ENCODE measurements around the gene HOMER3.
A peak's percentile ranks its signal among the peaks of the same experiment; 100 is the strongest.
"Not testable (repeated sequence)": the region's sequence is repeated elsewhere in the genome, so short reads cannot be mapped to it uniquely, and the experiment has no call there.

HOMER3 gene

DNA sequence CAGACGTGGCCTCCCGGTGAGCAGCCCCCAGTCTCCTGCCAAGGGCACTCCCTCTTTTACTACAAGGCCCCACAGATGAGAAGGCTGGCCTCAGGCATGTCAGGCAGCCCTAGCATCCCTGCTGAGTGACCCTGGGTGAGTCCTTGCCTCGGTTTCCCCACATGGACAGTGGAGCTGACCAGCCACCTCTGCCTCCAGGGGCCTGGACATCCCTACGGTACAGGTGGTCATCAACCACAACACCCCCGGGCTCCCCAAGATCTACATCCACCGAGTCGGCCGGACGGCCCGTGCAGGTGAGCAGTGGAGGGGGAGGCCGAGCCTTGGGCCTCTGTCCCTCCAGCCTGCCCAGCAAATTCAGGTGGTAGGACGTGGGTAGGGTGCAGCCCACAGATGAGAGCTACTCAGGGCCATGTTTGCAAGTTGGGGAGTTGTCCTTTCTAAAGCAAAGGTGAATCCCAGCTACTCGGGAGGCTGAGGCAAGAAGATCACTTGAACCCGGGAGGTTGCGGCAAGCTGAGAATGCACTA is 16.3 kb downstream of the HOMER3 start:
- DNase-seq (ENCODE audit: low read depth, low spot score), result no peak

DNA sequence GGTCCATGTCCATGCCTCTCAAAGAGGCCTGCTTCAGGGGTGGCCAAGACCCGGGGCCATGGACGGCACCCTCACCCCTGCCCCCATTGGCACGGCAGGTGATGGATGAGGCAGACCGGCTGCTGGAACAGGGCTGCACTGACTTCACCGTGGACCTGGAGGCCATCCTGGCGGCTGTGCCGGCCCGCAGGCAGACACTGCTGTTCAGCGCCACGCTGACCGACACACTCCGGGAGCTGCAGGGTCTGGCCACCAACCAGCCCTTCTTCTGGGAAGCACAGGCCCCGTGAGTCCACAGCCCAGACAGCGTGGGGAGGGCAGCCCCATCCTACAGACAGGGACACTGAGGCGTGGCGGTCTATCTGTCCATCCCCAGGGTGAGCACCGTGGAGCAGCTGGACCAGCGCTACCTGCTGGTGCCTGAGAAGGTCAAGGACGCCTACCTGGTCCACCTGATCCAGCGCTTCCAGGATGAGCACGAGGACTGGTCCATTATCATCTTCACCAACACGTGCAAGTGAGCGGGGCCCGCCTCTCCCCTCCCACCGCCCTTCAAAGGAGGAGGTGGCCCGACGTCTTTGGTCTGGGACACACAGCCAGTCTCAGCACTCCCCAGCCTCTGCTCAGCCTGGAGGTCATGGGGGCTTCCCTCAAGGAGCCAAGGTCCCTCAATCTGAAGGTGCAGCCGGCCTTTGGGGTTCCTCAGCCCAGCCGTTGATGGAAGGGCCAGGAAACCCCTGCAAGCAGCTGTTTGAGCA is 18.6 kb downstream of the HOMER3 start:
- no peak for DNase-seq (ENCODE audit: low read depth, low spot score)

DNA sequence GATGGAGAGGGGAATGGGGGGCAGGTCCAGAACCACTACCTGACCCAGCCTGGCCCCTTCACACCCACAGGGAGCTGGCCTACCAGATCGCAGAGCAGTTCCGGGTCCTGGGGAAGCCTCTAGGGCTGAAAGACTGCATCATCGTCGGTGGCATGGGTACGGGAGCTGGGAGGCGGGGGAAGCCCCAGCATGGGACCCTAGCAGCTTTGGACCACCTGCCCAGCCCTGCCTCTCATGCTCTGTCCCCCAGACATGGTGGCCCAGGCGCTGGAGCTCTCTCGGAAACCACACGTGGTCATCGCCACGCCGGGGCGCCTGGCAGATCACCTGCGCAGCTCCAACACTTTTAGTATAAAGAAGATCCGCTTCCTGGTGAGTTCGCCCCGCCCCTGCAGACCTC is 19.4 kb downstream of the HOMER3 start:
- no peak for DNase-seq (ENCODE audit: low read depth, low spot score)

DNA sequence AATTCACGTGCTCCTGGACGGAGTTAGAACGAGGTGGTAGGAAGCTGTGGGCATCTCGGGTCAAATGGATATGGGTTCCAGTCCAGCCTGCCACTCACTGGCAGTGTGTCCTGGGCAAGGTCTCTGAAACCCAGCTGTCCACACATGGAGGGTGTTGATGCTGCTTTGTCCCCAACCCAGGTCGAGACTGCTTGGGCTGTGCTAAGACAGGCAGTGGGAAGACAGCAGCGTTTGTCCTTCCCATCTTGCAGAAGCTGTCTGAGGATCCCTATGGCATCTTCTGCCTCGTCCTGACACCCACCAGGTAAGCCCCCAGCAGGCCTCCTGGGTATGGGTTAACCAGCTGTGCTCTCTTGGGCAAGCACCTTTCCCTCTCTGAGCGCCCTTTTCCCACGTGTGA is 20.6 kb downstream of the HOMER3 start:
- DNase-seq (ENCODE audit: low read depth, low spot score), result no peak

DNA sequence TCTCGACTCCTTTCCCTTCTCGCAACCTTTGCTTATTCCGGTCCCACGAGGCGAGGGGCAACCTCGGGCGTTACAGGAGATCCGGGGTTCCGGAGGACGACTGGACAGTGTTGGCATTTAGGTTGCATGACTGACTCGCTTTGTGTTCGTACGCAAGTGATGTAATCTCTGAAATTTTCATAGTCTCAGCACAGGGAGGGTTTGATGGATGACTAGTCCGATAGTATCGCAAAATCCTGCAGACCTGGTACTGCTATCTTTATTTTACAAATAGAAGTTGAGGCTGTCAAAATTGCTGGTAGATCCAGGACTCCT is 21.2 kb downstream of the HOMER3 start:
- no peak for DNase-seq (ENCODE audit: low read depth, low spot score)

DNA sequence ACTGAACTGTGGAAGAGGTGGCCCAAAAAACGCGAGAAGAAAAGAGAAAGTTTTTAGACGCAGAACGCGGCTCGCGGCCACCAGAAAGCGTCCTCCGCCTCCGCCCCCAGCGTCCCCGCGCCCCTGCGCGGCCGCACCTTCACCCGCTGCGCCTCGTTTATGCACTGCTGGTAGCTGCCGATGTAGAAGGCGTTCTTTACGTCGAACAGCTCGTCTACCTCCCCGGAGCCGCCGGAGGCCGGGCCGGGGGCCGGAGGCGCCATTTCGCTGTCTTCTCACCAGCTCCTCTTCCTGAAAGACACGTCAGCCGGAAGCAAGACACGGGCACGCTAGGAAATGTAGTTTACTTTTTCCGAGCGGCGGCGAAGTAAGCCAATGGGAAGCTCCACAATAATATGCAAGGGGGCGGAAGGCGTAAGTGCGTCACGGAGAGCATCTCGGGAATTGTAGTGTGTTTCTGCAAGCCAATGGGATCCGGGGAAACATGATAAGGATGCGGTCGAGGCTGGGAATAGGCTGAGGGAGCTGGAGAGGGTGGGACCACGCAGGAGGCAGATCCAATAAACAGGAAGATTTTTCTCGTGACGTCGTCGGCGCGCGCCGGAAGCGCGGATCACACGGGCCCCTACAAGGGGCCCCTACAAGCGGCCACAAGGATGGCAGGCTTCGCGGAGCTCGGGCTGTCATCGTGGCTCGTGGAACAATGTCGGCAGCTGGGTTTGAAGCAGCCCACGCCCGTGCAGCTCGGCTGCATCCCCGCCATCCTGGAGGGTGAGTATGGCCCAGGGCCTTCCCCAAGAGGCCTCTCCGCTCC is 21.7 kb downstream of the HOMER3 start, which contains the start of the genes COPE and DDX49:
COPE (minus strand) TSS at position 302 of the 814 bp plus-strand sequence; CDS start at position 263, 39 bp downstream.
DDX49 (plus strand) TSS at position 630 of the 814 bp plus-strand sequence; CDS start at position 657, 27 bp downstream.
- DNase-seq (ENCODE audit: low read depth, low spot score), result peak; percentile 100

DNA sequence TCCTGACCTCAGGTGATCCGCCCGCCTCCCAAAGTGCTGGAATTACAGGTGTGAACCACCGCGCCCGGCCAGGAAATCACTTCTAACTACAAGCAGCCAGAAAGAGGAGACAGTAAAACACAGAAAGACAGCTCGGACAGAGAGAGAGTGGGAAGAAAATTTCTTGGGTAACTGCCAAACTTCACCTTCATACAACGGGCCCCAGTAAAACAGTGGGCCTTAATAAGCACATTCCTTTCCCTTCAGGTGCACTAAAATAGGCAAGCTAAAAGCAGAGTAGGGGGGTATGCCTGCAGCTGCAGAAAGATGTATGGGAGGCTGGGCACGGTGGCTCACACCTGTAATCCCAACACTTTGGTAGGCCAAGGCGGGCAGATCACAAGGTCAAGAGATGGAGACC is 23.4 kb downstream of the HOMER3 start:
- DNase-seq (ENCODE audit: low read depth, low spot score), result not testable (repeated sequence)

DNA sequence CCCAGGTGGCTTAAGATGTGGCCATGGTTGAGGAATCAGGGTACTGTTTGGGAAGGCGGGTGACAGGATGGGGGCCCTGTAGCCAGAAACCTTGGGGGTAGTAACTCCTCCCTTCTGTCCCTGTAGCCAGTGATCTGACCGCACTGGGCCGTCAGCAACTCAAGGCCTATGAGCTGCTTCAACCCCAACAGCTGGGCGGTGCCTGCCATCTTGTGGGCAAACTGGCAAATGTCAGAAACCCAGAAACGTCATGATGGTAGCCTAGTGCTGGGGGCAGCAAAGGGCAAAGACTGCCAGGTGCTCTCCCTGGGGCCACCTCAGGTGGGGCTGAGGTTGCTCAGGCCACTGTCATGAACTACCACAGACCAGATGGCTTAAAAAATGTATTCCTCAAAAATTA is 25.4 kb downstream of the HOMER3 start:
- DNase-seq (ENCODE audit: low read depth, low spot score), result peak; percentile 45

DNA sequence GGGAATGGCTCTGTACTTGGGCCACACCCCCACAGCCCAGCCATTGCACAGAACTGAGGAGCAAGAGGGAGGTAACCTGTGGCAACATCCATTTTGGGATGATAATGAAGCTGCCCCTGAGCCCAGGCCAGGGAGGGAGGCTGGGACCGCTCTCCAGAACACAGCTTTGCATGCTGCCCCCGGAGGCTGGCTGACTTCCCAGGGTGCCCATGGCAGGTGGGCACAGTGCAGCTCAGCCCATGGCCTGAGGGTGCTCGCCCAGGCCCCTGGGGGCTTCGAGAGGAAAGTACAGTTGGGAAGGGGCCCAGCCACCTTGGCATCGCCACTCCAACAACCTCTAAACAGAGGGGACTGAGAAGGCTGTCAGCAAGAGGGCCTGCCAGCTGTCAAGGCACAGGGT is 27.6 kb downstream of the HOMER3 start:
- DNase-seq (ENCODE audit: low read depth, low spot score), result no peak

DNA sequence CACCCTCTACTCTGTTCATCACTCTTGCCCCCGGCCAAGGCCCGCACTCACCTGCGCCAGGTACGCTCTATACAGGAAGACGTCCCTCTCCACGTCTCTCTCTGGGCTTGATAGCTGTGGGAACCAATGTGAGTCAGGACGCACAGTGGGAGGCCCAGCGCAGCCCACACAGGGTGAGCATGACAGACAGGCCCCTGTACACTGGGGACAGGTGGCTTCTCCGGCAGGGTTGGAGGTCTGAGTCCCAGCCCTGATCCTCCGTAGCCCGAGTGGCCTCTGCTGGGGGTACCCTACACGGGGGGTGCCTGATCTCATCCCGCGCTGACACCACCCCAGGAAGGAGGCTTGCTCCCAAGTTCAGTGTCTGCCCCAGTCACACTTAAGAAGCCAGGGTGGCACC is 28.1 kb downstream of the HOMER3 start:
- no peak for DNase-seq (ENCODE audit: low read depth, low spot score)

DNA sequence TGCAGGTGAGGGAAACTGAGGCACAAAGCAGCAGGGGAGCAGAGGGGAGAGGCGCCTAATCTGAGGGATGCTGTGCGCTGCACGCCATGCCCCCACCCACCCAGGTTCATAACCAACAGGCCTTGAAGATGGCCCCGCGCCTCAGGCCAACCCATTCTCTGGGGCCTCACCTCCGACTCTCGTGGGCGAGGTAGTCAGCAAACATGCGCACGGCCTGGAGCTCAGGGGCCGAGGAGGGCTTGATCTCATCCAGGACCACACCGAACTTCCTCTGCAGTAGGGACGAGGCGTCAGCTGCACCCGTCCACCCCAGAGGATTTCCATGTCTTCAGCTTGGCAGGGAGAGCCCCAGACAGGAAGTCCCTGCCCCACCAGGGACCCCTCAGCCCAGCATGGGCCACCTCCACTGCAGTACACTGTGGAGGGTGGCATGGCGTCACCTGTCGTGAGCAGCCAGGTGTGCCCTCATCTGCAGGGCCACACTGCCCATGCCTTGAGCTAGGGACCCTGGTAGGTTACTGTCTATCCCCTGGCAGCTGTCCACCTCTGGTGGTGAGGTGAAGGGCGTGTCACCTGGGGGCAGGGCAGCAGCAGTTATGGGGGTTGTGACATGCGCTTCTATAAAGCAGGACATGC is 30.1 kb downstream of the HOMER3 start:
- no peak for DNase-seq (ENCODE audit: low read depth, low spot score)

DNA sequence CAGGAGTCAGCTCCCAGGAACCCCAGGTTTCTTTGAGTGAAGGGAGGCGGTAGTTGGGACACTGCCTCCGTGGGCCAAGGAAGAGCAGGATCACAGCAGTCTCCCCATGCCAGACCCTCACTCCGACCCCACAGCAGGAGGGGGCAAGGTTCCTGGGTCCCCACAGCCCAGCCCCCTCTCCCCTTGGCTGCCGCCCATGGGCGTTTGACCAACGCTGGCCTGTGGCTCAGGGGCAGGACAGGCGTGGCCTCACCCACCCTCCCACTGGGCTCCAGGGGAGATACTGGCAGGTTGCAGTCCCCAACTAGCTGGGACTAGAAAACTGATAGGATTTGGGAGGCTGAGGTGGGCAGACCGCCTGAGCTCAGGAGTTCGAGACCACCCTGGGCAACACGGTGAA is 31.0 kb downstream of the HOMER3 start:
- DNase-seq (ENCODE audit: low read depth, low spot score), result no peak

DNA sequence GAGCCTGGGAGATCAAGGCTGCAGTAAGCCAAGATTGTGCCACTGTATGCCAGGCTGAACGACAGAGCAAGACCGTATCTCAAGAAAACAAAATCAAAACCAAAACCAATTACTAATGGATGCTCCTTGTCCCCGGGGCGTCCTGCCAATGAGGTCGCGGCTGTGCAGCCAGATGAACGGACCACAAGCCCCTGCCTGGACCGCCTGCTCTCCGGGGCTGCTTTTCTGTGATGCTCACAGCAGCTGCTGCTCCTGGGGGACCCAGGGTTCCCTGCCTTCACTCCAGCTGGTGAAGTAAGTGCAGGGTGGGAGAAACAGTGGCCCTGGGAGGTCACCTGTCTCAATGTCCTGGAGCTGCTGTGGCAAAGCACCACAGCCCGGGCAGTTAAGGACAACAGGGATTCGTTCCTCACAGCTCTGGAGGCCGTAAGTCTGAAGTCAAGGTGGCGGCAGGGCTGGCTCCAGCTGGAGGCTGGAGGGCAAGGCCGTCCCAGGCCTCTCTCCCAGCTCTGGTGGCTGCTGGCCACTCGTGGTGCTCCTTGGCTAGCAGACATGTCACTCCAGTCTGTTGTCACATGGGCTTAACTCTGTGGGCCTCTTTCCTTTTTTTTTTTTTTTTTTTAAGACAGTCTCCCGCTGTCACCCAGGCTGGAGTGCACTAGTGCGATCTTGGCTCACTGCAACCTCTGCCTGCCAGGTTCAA is 31.9 kb downstream of the HOMER3 start:
- DNase-seq (ENCODE audit: low read depth, low spot score), result no peak

DNA sequence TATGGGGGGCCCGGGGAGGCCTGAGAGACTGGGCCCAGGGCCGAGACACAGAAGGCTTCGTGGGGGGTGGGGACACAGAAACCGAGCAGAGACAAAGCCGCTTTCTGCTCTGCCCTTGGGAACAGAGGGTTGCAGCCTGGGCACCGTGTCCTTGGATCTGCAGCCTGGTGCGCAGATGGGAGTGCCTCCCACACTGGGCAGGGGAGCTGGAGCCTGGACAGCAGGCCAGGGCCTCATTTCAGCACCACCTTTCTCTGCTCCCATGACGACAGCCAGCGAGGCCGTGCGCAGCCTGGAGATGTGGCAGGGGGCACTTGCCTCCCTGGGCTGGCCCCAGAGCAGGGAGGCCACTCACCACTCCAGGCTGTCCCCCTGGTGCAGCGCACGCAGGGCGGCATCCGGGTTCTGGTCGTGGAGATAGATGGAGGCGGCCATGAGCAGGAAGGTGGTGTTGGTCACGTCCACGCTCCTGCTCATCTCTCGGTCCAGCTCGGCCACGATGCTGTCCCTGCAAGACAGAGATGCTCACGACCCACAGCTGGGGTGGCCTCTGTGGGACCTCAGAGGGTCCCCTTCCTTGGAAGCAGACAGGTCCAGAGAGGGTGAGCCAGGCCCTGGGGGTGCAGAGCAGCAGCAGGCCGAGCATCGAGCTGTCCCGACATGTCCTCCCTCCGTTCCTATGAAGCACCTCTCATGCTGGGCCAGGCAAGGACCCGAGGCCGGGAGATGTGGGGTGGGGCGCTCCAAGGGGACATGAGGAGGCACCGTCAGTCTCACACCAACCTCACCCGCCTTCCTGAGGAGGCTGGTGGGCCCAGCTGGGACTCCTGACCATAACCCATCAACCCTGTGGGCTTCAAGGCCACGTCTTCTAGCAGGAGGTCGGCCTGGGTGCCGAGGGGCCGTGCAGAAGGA is 34.2 kb downstream of the HOMER3 start:
- DNase-seq (ENCODE audit: low read depth, low spot score), result no peak

DNA sequence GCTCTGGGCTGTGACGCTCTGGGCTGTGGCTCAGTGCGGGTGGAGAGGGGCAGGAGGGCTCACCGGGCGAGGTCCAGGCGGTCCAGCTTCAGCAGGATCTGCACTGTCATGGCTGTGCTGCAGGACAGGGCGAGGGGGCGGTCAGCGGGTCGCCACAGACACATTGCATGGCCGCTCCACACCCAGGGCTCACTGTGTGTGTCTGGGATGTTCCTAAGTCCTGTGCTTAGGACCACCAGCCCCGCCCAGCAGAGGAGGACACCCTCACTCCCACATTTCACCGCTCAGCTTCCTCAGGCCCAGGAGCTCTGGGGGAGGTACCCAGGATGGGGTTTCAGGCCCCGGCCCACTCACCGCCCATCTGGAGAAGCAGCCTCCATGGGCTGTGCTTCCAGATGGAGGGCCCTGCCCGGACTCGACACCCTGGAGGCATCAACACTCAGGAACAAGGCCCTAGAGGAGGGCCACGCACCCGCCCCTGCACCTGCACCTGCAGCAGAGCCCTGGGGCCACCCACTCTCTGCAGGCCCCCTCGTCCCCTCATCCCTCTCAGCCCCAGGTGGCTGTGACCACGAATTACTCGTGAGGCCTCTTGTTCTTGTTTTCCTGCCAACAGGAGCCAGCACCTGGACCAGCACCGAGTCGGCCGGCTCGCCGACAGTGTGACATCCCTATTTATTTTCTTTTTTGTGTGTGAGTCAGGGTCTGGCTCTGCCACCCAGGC is 35.3 kb downstream of the HOMER3 start:
- no peak for DNase-seq (ENCODE audit: low read depth, low spot score)

DNA sequence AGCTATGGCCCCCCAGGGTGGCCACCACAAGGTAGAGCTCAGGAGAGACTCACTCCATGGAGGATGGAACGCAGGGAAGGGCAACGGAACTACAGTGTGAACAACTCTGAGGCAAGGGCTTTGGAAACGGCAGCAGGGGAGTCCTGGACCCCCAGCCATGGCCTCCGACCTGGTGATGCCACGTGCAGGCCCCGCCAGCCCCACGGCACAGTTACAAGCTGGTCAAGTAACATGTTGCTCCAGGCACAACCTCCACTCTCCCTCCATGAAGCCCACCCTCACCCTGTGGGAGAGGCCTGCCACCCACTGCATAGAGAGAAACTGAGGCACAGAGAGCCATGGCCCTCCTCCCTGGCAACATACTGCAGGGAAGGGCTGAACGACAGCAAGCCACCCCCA is 36.0 kb downstream of the HOMER3 start:
- DNase-seq (ENCODE audit: low read depth, low spot score), result no peak

DNA sequence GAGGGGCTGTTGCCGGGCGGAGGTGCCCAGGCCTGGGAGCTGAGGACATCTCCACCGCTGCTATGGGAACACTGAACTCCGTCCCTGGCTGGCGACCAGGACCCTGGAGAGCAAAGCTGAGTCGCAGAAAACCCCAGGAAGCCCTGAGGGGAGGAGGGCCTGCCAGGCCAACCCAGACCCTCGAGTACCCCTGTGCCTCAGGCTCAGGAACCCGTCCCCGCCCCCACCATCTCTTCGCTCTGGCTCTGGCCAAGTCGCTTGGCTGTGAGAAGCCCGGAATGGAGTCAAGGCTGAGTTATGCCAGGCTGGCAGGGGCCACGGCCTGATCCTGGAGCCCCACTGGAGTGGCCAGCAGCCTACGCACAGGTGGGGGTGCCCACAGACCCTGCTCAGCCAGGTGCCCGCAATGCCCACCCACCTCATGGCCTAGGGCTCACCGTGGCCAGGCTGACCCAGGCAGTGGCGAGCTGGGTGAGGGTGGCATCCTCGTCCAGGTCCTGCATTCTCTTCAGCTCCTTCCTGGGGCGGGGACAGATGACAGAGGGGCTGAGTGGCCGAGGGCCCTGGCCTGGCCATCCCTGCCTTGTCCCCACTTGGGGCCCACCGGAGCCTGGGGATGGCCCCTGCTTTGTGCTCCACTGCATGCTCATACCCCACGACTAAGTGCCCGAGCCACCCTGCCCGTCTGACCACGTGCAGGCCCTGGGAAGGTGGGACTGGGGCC is 36.5 kb downstream of the HOMER3 start:
- peak; percentile 21 for DNase-seq (ENCODE audit: low read depth, low spot score)

DNA sequence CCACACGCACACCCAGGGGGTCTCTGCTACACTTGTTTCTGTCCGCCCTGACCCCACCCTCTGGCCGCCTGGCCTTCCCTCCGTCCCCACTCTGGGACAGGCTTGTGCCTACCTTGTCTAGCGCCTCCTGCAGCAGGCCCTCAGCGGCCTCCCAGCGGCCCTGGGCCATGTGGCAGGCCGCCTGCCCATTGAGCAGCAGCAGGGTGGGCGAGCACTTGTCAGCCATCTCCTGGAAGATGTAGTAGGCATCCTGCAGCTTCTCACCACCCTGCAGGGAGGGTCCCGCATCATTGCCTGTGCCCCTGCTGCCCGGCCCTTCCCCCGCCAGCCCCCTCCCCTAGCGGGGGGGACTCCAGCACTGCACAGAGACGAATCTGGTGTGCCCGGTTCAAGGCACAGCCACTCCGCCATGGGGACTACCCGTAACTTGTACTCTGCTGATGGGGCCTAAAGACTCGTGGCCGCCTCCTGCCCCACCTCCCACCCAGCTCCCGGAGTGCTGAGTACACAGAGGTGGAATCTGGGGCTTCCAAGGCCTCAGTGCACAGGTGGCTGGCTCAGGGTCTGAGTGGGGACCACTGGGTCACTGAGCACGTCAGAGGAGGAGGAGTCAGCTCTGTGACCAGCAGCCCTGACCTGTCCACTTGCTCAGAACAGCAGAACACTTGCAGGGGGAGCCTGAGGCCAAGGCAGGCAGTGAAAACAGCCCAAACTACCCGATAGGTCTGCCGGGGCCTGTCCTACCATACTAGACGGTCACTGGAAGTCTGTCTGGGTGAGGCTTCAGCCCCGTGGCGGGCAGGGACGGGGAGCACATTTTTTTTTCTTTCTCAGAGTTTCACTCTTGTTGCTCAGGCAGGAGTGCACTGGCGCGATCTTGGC is 37.6 kb downstream of the HOMER3 start:
- DNase-seq (ENCODE audit: low read depth, low spot score), result no peak
